Uterus (tissue), 4 donors: ENCODE measurements around the gene CEP112. TPM values are rescaled to one million over a fixed set of nuclear protein-coding genes. Genes with fewer than 3 reads are reported as not detected.
"Not testable (repeated sequence)": the region's sequence is repeated elsewhere in the genome, so short reads cannot be mapped to it uniquely, and the experiment has no call there.

Source experiments
- DNase-seq, 2 donors: peaks; one replicate each; pipeline ENCODE4 v3.0.0-alpha.2; 2019 to 2020
- H3K27ac ChIP-seq, 2 donors: fragments of 200-600 bp; sonication (generic); 1 replicate in 1 of 2; 2 replicates in 1 of 2; pipeline ENCODE4 v1.5.1; 2016 to 2018
- H3K27me3 ChIP-seq, 2 donors: fragments of 200-600 bp; sonication (generic); one replicate each; pipeline ENCODE4 v1.5.1; 2018 to 2019; ENCODE audit warnings: control low read depth in 1 of 2
- H3K36me3 ChIP-seq, 2 donors: fragments of 200-600 bp; sonication (generic); one replicate each; pipeline ENCODE4 v1.5.1; 2019; ENCODE audit warnings: control low read depth in 1 of 2
- H3K4me1 ChIP-seq, 2 donors: fragments of 200-600 bp; sonication (generic); one replicate each; pipeline ENCODE4 v1.5.1; 2018 to 2019; ENCODE audit warnings: control low read depth in 1 of 2
- H3K4me3 ChIP-seq, 2 donors: fragments of 200-600 bp; sonication (generic); 1 replicate in 1 of 2; 2 replicates in 1 of 2; pipeline ENCODE4 v1.5.1; 2018 to 2019; ENCODE audit warnings: mild to moderate bottlenecking in 1 of 2
- H3K9me3 ChIP-seq, 2 donors: fragments of 200-600 bp; sonication (generic); one replicate each; pipeline ENCODE4 v1.5.1; 2019; ENCODE audit warnings: control low read depth in 1 of 2
- CTCF ChIP-seq, 4 experiments: fragments of 200-600 bp in 2 of 4; fragments of 450-650 bp in 2 of 4; sonication (generic) in 2 of 4; IDR thresholded peaks; one replicate each; pipeline ENCODE4 v1.5.1; 2016 to 2019; ENCODE audit warnings: antibody characterized with exemption in 4 of 4, mild to moderate bottlenecking in 2 of 4, moderate library complexity in 1 of 4
- POLR2A ChIP-seq, 2 donors: fragments of 450-650 bp; IDR thresholded peaks; one replicate each; pipeline ENCODE4 v1.6.1; 2016; ENCODE audit warnings: antibody characterized with exemption in 2 of 2, mild to moderate bottlenecking in 1 of 2, moderate library complexity in 1 of 2
- intact Hi-C: fragments of 100-400 bp; cut with DNase I; formaldehyde crosslinking; loops from one replicate; pipeline ENCODE4 v1.15.1; 2023; ENCODE audit warnings: low total_unique reads
- total RNA-seq, 4 donors: library from RNA; depleted of rRNA in 3 of 4; stranded (reverse); fragments of >200 nt in 3 of 4; gene quantifications; one replicate each; pipeline versions ENCODE4 v1.1.0 to v1.2.4, GENCODE V29; 2014 to 2023
- donor health status: DM: yes; HTN: yes; CAD: no.

The CEP112 gene
- total RNA-seq, 4 donors from 2014 or later, result 36.6 to 96.5 (median 52.4) TPM

GRCh38 chr17:65848751-65849150 lies 343.2 kb downstream of the CEP112 start:
- no peak for TF ChIP-seq CTCF (IDR thresholded peaks at IDR 0.05)
- H3K27me3 ChIP-seq, result no peaks in the 10 kb centered on the region

GRCh38 chr17:65841089-65841488 lies 350.8 kb downstream of the CEP112 start:
- intact Hi-C loops, result no loop called here

More at GRCh38 chr17:65848751-65849150, 343.2 kb downstream of the CEP112 start:
- Histone ChIP-seq H3K4me1 (no peaks in the 10 kb centered on the region), H3K4me3 (no peak overlapping the region), H3K36me3 (no peaks in the 10 kb centered on the region), H3K27ac (no peak overlapping the region), H3K9me3 (no peaks in the 10 kb centered on the region)
- intact Hi-C loops, result no loop called here
- no peak for DNase-seq

GRCh38 chr17:65837232-65837631 lies 354.7 kb downstream of the CEP112 start:
- H3K9me3 ChIP-seq, result peaks cover 0 to 12% of the 10 kb centered on the region in 2 donors
- H3K27ac ChIP-seq, H3K4me1 ChIP-seq, H3K4me3 ChIP-seq, DNase-seq, H3K36me3 ChIP-seq, H3K27me3 ChIP-seq, intact Hi-C loops: not testable (repeated sequence)

More at GRCh38 chr17:65841089-65841488, 350.8 kb downstream of the CEP112 start:
- no peaks in the 10 kb centered on the region for H3K27me3 ChIP-seq
- H3K4me3 ChIP-seq, result no peak overlapping the region
- DNase-seq, result no peak
- H3K36me3 ChIP-seq, result no peaks in the 10 kb centered on the region
- H3K4me1 ChIP-seq, result no peaks in the 10 kb centered on the region
- no peak overlapping the region for H3K27ac ChIP-seq
- H3K9me3 ChIP-seq, result no peaks in the 10 kb centered on the region
- no peak for TF ChIP-seq POLR2A (IDR thresholded peaks at IDR 0.05)
- no peak for TF ChIP-seq CTCF (IDR thresholded peaks at IDR 0.05)

GRCh38 chr17:65833214-65833613 lies 358.7 kb downstream of the CEP112 start:
- Histone ChIP-seq H3K27me3 (no peaks in the 10 kb centered on the region), H3K27ac (no peak overlapping the region), H3K4me3 (no peak overlapping the region), H3K4me1 (no peaks in the 10 kb centered on the region), H3K9me3 (peaks cover 0 to 12% of the 10 kb centered on the region in 2 donors), H3K36me3 (no peaks in the 10 kb centered on the region)
- intact Hi-C loops, result no loop called here
- TF ChIP-seq POLR2A (IDR thresholded peaks at IDR 0.05), result no peak
- TF ChIP-seq CTCF (IDR thresholded peaks at IDR 0.05), result no peak
- no peak for DNase-seq

GRCh38 chr17:65830356-65830755 lies 361.6 kb downstream of the CEP112 start:
- H3K36me3 ChIP-seq, result no peaks in the 10 kb centered on the region
- H3K9me3 ChIP-seq, result peaks cover 0 to 12% of the 10 kb centered on the region in 2 donors
- TF ChIP-seq POLR2A (IDR thresholded peaks at IDR 0.05) (no peak), CTCF (IDR thresholded peaks at IDR 0.05) (no peak)
- no peak overlapping the region for H3K27ac ChIP-seq
- no peaks in the 10 kb centered on the region for H3K27me3 ChIP-seq
- H3K4me1 ChIP-seq, result no peaks in the 10 kb centered on the region
- intact Hi-C loops, result no loop called here
- no peak for DNase-seq
- H3K4me3 ChIP-seq, result no peak overlapping the region

DNA sequence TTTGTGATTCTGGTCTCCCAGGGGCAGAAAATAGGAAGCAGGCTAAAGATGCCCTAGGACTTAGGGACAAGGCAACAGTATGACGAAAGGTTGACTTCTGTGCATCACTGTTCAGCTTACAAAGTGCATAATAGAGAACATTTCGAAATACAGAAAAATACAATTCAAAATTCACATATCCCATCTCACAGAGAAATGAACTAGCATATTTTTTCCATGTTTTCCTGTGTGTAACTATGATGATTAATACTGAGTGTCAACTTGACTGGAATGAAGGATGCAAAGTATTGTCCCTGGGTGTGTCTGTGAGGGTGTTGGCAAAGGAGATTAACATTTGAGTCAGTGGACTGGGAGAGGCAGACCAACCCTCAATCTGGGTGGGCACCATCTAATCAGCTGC lies 365.4 kb downstream of the CEP112 start:
- H3K27ac ChIP-seq, H3K9me3 ChIP-seq, H3K4me3 ChIP-seq, H3K27me3 ChIP-seq, DNase-seq, H3K4me1 ChIP-seq, intact Hi-C loops, H3K36me3 ChIP-seq: not testable (repeated sequence)
